GM19351 (cell line): ENCODE data around the gene NECTIN1.
A peak's percentile ranks its signal among the peaks of the same experiment; 100 is the strongest.

Source experiments
- ATAC-seq: cut with Tn5 transposase; IDR thresholded peaks from one replicate; pipeline ENCODE4 v1.9.1; 2021; ENCODE audit warnings: mild to moderate bottlenecking, moderate library complexity; ENCODE audit not compliant: unreplicated experiment

Gene NECTIN1

GRCh38 chr11:119755356-119756071 is 26.5 kb upstream of the NECTIN1 start:
- no peak for ATAC-seq

- ATAC-seq = no peak
These were observed 25.8 kb upstream of the NECTIN1 start for GRCh38 chr11:119754656-119755355.

DNA sequence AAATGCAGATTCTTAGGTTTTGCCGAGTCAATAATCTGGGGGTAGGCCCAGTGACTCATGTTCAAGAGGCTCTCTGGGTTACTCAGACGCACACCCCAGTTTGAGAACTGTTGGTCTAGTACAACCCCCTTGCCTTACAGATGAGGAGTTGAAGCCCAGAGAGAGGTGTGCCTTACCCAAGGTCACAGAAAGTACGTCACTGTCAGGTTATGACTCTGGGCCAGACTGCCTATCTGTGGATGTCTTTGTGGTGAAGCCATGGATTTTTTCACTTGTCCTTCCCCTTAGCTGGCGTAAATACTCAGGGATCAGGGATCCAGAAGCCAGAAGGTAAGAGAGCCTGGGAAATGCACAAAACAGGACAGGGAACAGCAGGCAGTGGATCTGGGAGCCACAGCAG is 25.2 kb upstream of the NECTIN1 start:
- ATAC-seq = peak; percentile 47

GRCh38 chr11:119752946-119753345 is 23.9 kb upstream of the NECTIN1 start:
- no peak for ATAC-seq

GRCh38 chr11:119752345-119752871 is 23.4 kb upstream of the NECTIN1 start:
- peak; percentile 39 for ATAC-seq

- no peak for ATAC-seq
These were observed 21.1 kb upstream of the NECTIN1 start for GRCh38 chr11:119750056-119750455.

GRCh38 chr11:119749006-119749565 is 20.1 kb upstream of the NECTIN1 start:
- ATAC-seq = no peak

DNA sequence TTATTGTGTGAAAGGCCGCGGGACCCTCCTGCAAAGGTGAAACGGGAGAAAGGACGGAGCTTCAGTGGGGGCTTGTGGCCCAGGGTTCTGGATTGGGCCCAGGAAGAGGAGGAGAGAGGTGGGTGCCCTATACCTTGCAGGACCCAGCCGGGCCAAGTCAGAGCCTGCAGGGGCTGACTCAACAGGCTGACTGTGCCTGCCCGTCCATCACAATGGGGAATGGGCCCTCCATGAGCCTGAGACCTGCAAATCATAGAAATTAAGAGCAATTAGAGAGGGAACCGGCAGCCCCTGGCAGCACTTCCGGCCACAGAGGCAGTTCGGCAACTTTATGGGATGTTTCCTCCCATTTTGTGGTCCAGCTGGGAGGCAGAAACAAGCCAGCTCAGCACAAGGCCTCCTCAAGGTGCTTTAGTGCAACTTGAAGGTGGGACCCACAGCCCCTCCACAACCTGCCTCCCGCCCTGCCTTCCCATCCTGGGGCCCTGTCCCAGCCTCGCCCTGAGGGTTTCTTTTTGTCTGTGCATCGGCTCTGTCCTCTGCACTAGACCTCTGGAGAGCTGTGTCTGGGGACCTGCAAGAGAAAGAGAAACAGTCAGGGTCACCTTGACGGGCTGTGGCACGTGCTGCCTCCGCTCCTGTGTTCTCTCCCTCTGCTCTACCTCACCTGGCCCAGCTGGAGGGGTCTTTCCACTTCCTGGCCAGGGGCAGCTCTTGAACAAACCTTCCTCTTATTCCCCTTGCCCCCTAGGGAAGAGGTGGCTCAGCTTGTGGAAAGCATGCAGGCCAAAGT is 19.1 kb upstream of the NECTIN1 start:
- no peak for ATAC-seq

GRCh38 chr11:119745776-119746535 is 17.0 kb upstream of the NECTIN1 start:
- no peak for ATAC-seq

- no peak for ATAC-seq
These were observed 16.1 kb upstream of the NECTIN1 start for GRCh38 chr11:119745112-119745511.

GRCh38 chr11:119744577-119744976 is 15.6 kb upstream of the NECTIN1 start:
- ATAC-seq = no peak

- no peak for ATAC-seq
These were observed 14.0 kb upstream of the NECTIN1 start for GRCh38 chr11:119743006-119743405.

- no peak for ATAC-seq
These were observed 13.4 kb upstream of the NECTIN1 start for GRCh38 chr11:119742263-119742861.

DNA sequence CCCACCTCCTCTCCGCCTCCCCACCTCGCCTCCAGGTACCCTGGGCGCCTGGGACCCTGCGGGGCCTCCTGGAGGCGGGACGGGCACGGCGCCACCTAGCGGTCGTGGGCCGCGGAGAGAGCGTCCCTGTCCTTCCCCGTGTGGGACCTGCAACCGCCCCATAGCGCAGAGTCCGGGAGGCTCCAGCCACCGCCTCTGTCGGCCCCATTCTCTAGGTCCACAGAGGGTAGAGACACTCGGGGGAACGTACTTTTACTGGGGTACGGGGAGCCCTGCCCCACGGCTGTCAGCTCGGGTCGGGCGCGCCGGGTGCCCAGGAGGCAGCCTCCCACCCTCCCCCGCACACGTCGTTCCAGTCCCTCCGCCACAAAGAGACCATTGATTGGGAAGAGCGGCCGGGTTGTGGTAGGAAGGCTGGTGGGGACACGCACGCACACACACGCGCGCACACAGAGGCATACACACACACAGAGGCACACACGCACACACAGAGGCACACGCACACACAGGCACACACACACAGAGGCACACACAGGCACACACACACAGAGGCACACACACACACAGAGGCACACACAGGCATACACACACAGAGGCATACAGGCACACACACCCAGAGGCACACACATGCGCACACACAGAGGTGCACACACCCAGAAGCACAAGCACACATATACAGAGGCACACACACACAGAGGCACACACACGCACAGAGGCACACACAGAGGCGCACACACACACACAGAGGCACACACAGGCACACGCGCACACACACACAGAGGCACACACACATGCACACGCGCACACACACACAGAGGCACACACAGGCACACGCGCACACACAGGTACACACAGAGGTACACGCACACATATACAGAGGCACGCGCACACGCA is 12.6 kb upstream of the NECTIN1 start:
- no peak for ATAC-seq

- no peak for ATAC-seq
These were observed 11.0 kb upstream of the NECTIN1 start for GRCh38 chr11:119739975-119740374.

- no peak for ATAC-seq
These were observed 10.2 kb upstream of the NECTIN1 start for GRCh38 chr11:119739021-119739703.

DNA sequence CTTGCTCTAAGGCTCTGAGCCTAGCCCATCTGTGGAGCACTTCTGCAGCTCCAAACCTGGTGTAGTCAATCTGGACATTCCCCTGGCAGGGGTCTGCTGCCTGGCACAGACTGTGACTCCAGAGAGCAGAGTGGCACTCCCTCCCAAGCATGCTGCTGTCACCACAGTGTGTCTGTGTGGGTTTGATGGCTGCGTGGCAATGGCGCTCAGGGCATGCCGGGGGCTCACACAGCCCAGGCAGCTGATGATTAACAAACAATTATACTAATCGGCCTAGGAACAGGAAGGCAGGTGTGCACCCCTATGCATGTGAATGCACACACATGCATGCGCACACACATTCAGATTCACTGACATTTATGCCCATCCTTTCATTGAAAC is 9.0 kb upstream of the NECTIN1 start:
- ATAC-seq = no peak

- ATAC-seq = no peak
These were observed 8.5 kb upstream of the NECTIN1 start for GRCh38 chr11:119737366-119738058.
